ENCODE data around the gene ALG14. TPM values are rescaled to one million over a fixed set of nuclear protein-coding genes. Genes with fewer than 3 reads are reported as not detected.

Gene ALG14
- total and polyA plus RNA-seq, 4 experiments from 2014 or later: 1.1 to 6.8 (median 3.7) TPM

- no peaks in the 10 kb centered on the region for H3K36me3 ChIP-seq (ENCODE audit: insufficient read depth, low read length)
- H3K27ac Mint-ChIP-seq: no peak overlapping the region
- H3K4me3 ChIP-seq (ENCODE audit: low read length in 2 of 2): no peak overlapping the region
- H3K4me3 Mint-ChIP-seq: no peak overlapping the region
- no peak overlapping the region for H3K27ac ChIP-seq (ENCODE audit: low read depth, low read length)
- no peak for DNase-seq
- POLR2A ChIA-PET (ENCODE audit: partially characterized antibody): no interaction called here
- H3K36me3 Mint-ChIP-seq: peaks cover 0 to 5% of the 10 kb centered on the region in 2 donors
- H3K27me3 Mint-ChIP-seq: no peaks in the 10 kb centered on the region
- CTCF ChIA-PET (ENCODE audit: partially characterized antibody): no interaction called here
- intact Hi-C loops (cut with micrococcal nuclease): no loop called here
- H3K4me1 ChIP-seq (ENCODE audit: insufficient read depth, low read length): no peaks in the 10 kb centered on the region
- peaks cover 0 to 2% (median 0%) of the 10 kb centered on the region in 8 donors for H3K9me3 Mint-ChIP-seq
- H3K9me3 ChIP-seq (ENCODE audit: control insufficient read depth in 1 of 2, low read length in 2 of 2): no peaks in the 10 kb centered on the region
- H3K27me3 ChIP-seq (ENCODE audit: insufficient read depth, low read length): no peaks in the 10 kb centered on the region
- H3K4me1 Mint-ChIP-seq: no peaks in the 10 kb centered on the region
These were observed 102.0 kb downstream of the ALG14 start for GRCh38 chr1:94970783-94971182.

GRCh38 chr1:94969137-94969536 lies 103.6 kb downstream of the ALG14 start:
- ChIA-PET POLR2A (ENCODE audit: partially characterized antibody) (no interaction called here), CTCF (ENCODE audit: partially characterized antibody) (interaction anchor here (2.0 kb wide), 1 partner anchor 115 kb away, joined by 5 read pairs; no protein-coding TSS in a partner anchor)
- Histone ChIP-seq H3K9me3 (ENCODE audit: control insufficient read depth in 1 of 2, low read length in 2 of 2) (no peaks in the 10 kb centered on the region), H3K36me3 (ENCODE audit: insufficient read depth, low read length) (no peaks in the 10 kb centered on the region), H3K27me3 (ENCODE audit: insufficient read depth, low read length) (no peaks in the 10 kb centered on the region), H3K27ac (ENCODE audit: low read depth, low read length) (no peak overlapping the region), H3K4me3 (ENCODE audit: low read length in 2 of 2) (no peak overlapping the region), H3K4me1 (ENCODE audit: insufficient read depth, low read length) (no peaks in the 10 kb centered on the region)
- Mint-ChIP-seq H3K4me1 (no peaks in the 10 kb centered on the region), H3K36me3 (peaks cover 0 to 5% of the 10 kb centered on the region in 2 donors), H3K27me3 (no peaks in the 10 kb centered on the region), H3K4me3 (no peak overlapping the region), H3K27ac (no peak overlapping the region), H3K9me3 (peaks cover 0 to 2% (median 0%) of the 10 kb centered on the region in 8 donors)
- no peak for DNase-seq
- intact Hi-C loops (cut with micrococcal nuclease): no loop called here

GRCh38 chr1:94966033-94966432 lies 106.7 kb downstream of the ALG14 start:
- H3K4me1 ChIP-seq (ENCODE audit: insufficient read depth, low read length): peaks cover 15% of the 10 kb centered on the region
- Mint-ChIP-seq H3K4me1 (peaks cover 4 to 12% (median 6%) of the 10 kb centered on the region in 4 donors), H3K9me3 (peaks cover 0 to 2% (median 0%) of the 10 kb centered on the region in 8 donors), H3K27me3 (no peaks in the 10 kb centered on the region), H3K27ac (no peak overlapping the region), H3K4me3 (no peak overlapping the region), H3K36me3 (peaks cover 3 to 5% of the 10 kb centered on the region in 2 donors)
- no peak for DNase-seq
- intact Hi-C loops (cut with micrococcal nuclease): no loop called here
- CTCF ChIA-PET (ENCODE audit: partially characterized antibody): no interaction called here
- no peaks in the 10 kb centered on the region for H3K27me3 ChIP-seq (ENCODE audit: insufficient read depth, low read length)
- no peaks in the 10 kb centered on the region for H3K36me3 ChIP-seq (ENCODE audit: insufficient read depth, low read length)
- no peak overlapping the region for H3K27ac ChIP-seq (ENCODE audit: low read depth, low read length)
- POLR2A ChIA-PET (ENCODE audit: partially characterized antibody): no interaction called here
- no peak overlapping the region for H3K4me3 ChIP-seq (ENCODE audit: low read length in 2 of 2)
- H3K9me3 ChIP-seq (ENCODE audit: control insufficient read depth in 1 of 2, low read length in 2 of 2): no peaks in the 10 kb centered on the region

GRCh38 chr1:94963864-94964263 lies 108.9 kb downstream of the ALG14 start:
- DNase-seq: no peak
- peaks cover 0 to 2% (median 0%) of the 10 kb centered on the region in 8 donors for H3K9me3 Mint-ChIP-seq
- Histone ChIP-seq H3K27me3 (ENCODE audit: insufficient read depth, low read length) (no peaks in the 10 kb centered on the region), H3K36me3 (ENCODE audit: insufficient read depth, low read length) (no peaks in the 10 kb centered on the region), H3K9me3 (ENCODE audit: control insufficient read depth in 1 of 2, low read length in 2 of 2) (no peaks in the 10 kb centered on the region), H3K27ac (ENCODE audit: low read depth, low read length) (no peak overlapping the region), H3K4me3 (ENCODE audit: low read length in 2 of 2) (no peak overlapping the region), H3K4me1 (ENCODE audit: insufficient read depth, low read length) (peaks cover 15% of the 10 kb centered on the region)
- peak overlapping the region in 3 of 8 donors; percentile 20 to 61 (median 28) for H3K4me3 Mint-ChIP-seq
- peak overlapping the region in 1 of 7 donors; percentile 87 for H3K27ac Mint-ChIP-seq
- intact Hi-C loops (cut with micrococcal nuclease): loop anchor here (5.0 kb wide), 2 partner anchors 37 to 1617 kb away; partner anchors contain the start of genes CNN3 and DR1
- peaks cover 3 to 5% of the 10 kb centered on the region in 2 donors for H3K36me3 Mint-ChIP-seq
- CTCF ChIA-PET (ENCODE audit: partially characterized antibody): interaction anchor here (0.7 to 1.9 kb wide), 2 partner anchors 10 to 110 kb away, joined by 3 to 6 read pairs; no protein-coding TSS in a partner anchor
- H3K4me1 Mint-ChIP-seq: peaks cover 4 to 12% (median 6%) of the 10 kb centered on the region in 4 donors
- POLR2A ChIA-PET (ENCODE audit: partially characterized antibody): interaction anchor here (1.2 kb wide), 1 partner anchor 109 kb away, joined by 5 read pairs; no protein-coding TSS in a partner anchor
- no peaks in the 10 kb centered on the region for H3K27me3 Mint-ChIP-seq

- intact Hi-C loops (cut with micrococcal nuclease): loop anchor here (5.0 kb wide), 2 partner anchors 35 to 1615 kb away; partner anchors contain the start of genes CNN3 and DR1
- Histone ChIP-seq H3K9me3 (ENCODE audit: control insufficient read depth in 1 of 2, low read length in 2 of 2) (no peaks in the 10 kb centered on the region), H3K36me3 (ENCODE audit: insufficient read depth, low read length) (no peaks in the 10 kb centered on the region), H3K27me3 (ENCODE audit: insufficient read depth, low read length) (no peaks in the 10 kb centered on the region), H3K4me1 (ENCODE audit: insufficient read depth, low read length) (peaks cover 15% of the 10 kb centered on the region), H3K4me3 (ENCODE audit: low read length in 2 of 2) (peak overlapping the region; percentile 58 to 68), H3K27ac (ENCODE audit: low read depth, low read length) (peak overlapping the region; percentile 38)
- CTCF ChIA-PET (ENCODE audit: partially characterized antibody): interaction anchor here (0.6 kb wide), 1 partner anchor 104 kb away, joined by 3 read pairs; no protein-coding TSS in a partner anchor
- H3K9me3 Mint-ChIP-seq: no peaks in the 10 kb centered on the region
- POLR2A ChIA-PET (ENCODE audit: partially characterized antibody): interaction anchor here (1.2 kb wide), 1 partner anchor 111 kb away, joined by 5 read pairs; no protein-coding TSS in a partner anchor
- H3K4me1 Mint-ChIP-seq: peaks cover 4 to 12% (median 6%) of the 10 kb centered on the region in 4 donors
- no peaks in the 10 kb centered on the region for H3K27me3 Mint-ChIP-seq
- H3K4me3 Mint-ChIP-seq: peak overlapping the region; percentile 86 to 99 (median 94)
- DNase-seq: peak in 4 of 5 donors; percentile 8 to 33 (median 26)
- peak overlapping the region; percentile 24 to 97 (median 92) for H3K27ac Mint-ChIP-seq
- peaks cover 0 to 3% of the 10 kb centered on the region in 2 donors for H3K36me3 Mint-ChIP-seq
These were observed 110.1 kb downstream of the ALG14 start for GRCh38 chr1:94962409-94963265.

GRCh38 chr1:94961988-94962387 lies 110.8 kb downstream of the ALG14 start:
- H3K4me3 Mint-ChIP-seq: peak overlapping the region in 7 of 8 donors; percentile 17 to 99 (median 80)
- peak overlapping the region in 4 of 7 donors; percentile 24 to 96 (median 54) for H3K27ac Mint-ChIP-seq

GRCh38 chr1:94961582-94961981 lies 111.2 kb downstream of the ALG14 start:
- CTCF ChIA-PET (ENCODE audit: partially characterized antibody): interaction anchor here (0.5 to 1.5 kb wide), 3 partner anchors 8 to 272 kb away, joined by 3 to 10 read pairs (median 3); partner anchors contain the start of gene RWDD3

More at GRCh38 chr1:94961988-94962387, 110.8 kb downstream of the ALG14 start:
- Mint-ChIP-seq H3K36me3 (peaks cover 0 to 3% of the 10 kb centered on the region in 2 donors), H3K27me3 (no peaks in the 10 kb centered on the region), H3K9me3 (no peaks in the 10 kb centered on the region), H3K4me1 (peaks cover 4 to 12% (median 6%) of the 10 kb centered on the region in 4 donors)
- no peak for DNase-seq
- Histone ChIP-seq H3K4me1 (ENCODE audit: insufficient read depth, low read length) (peaks cover 15% of the 10 kb centered on the region), H3K27me3 (ENCODE audit: insufficient read depth, low read length) (no peaks in the 10 kb centered on the region), H3K36me3 (ENCODE audit: insufficient read depth, low read length) (no peaks in the 10 kb centered on the region), H3K9me3 (ENCODE audit: control insufficient read depth in 1 of 2, low read length in 2 of 2) (no peaks in the 10 kb centered on the region), H3K4me3 (ENCODE audit: low read length in 2 of 2) (no peak overlapping the region), H3K27ac (ENCODE audit: low read depth, low read length) (no peak overlapping the region)
- ChIA-PET POLR2A (ENCODE audit: partially characterized antibody) (no interaction called here), CTCF (ENCODE audit: partially characterized antibody) (interaction anchor here (1.1 to 1.5 kb wide), 2 partner anchors 108 to 272 kb away, joined by 3 to 10 read pairs; partner anchors contain the start of gene RWDD3)
- intact Hi-C loops (cut with micrococcal nuclease): loop anchor here (5.0 kb wide), 2 partner anchors 35 to 1615 kb away; partner anchors contain the start of genes CNN3 and DR1

More at GRCh38 chr1:94961582-94961981, 111.2 kb downstream of the ALG14 start:
- POLR2A ChIA-PET (ENCODE audit: partially characterized antibody): no interaction called here
- DNase-seq: no peak
- peak overlapping the region in 2 of 7 donors; percentile 19 to 42 for H3K27ac Mint-ChIP-seq
- peaks cover 15% of the 10 kb centered on the region for H3K4me1 ChIP-seq (ENCODE audit: insufficient read depth, low read length)
- H3K4me3 ChIP-seq (ENCODE audit: low read length in 2 of 2): no peak overlapping the region
- H3K4me3 Mint-ChIP-seq: peak overlapping the region in 4 of 8 donors; percentile 6 to 80 (median 56)
- no peaks in the 10 kb centered on the region for H3K36me3 ChIP-seq (ENCODE audit: insufficient read depth, low read length)
- intact Hi-C loops (cut with micrococcal nuclease): loop anchor here (5.0 kb wide), 2 partner anchors 34 to 1614 kb away; partner anchors contain the start of genes CNN3 and DR1
- no peaks in the 10 kb centered on the region for H3K9me3 ChIP-seq (ENCODE audit: control insufficient read depth in 1 of 2, low read length in 2 of 2)
- H3K27me3 Mint-ChIP-seq: no peaks in the 10 kb centered on the region
- H3K4me1 Mint-ChIP-seq: peaks cover 4 to 12% (median 6%) of the 10 kb centered on the region in 4 donors
- H3K9me3 Mint-ChIP-seq: no peaks in the 10 kb centered on the region
- H3K27me3 ChIP-seq (ENCODE audit: insufficient read depth, low read length): no peaks in the 10 kb centered on the region
- peaks cover 0 to 3% of the 10 kb centered on the region in 2 donors for H3K36me3 Mint-ChIP-seq
- no peak overlapping the region for H3K27ac ChIP-seq (ENCODE audit: low read depth, low read length)
